Neuron (in vitro differentiated cells): ENCODE results near the gene CCDC68.

Experiments used
- H2AFZ ChIP-seq: one replicate; pipeline ENCODE4 v1.6.1; 2013; ENCODE audit warnings: low read depth, mild to moderate bottlenecking, inconsistent platforms, low read length, moderate library complexity
- H3K27me3 ChIP-seq: one replicate; pipeline ENCODE4 v1.6.1; 2013; ENCODE audit warnings: low read length; ENCODE audit not compliant: insufficient read depth
- H3K36me3 ChIP-seq: one replicate; pipeline ENCODE4 v1.6.1; 2013; ENCODE audit warnings: low read length; ENCODE audit not compliant: insufficient read depth
- H3K4me1 ChIP-seq: one replicate; pipeline ENCODE4 v1.6.1; 2013; ENCODE audit warnings: low read length; ENCODE audit not compliant: insufficient read depth
- H3K4me3 ChIP-seq: 2 replicates; pipeline ENCODE4 v1.5.1; 2013; ENCODE audit warnings: mild to moderate bottlenecking, low read length, moderate library complexity
- H3K9me3 ChIP-seq: one replicate; pipeline ENCODE4 v1.6.1; 2013; ENCODE audit warnings: low read length

CCDC68 gene

GRCh38 chr18:54900290-54900689 lies 59.0 kb downstream of the CCDC68 start:
- Histone ChIP-seq H3K4me3 (no peak overlapping the region), H3K27me3 (no peaks in the 10 kb centered on the region), H3K9me3 (no peaks in the 10 kb centered on the region), H3K36me3 (no peaks in the 10 kb centered on the region), H2AFZ (no peak overlapping the region), H3K4me1 (peaks cover 5% of the 10 kb centered on the region)

GRCh38 chr18:54899500-54899899 lies 59.8 kb downstream of the CCDC68 start:
- no peaks in the 10 kb centered on the region for H3K9me3 ChIP-seq
- peaks cover 5% of the 10 kb centered on the region for H3K4me1 ChIP-seq
- no peak overlapping the region for H2AFZ ChIP-seq
- no peak overlapping the region for H3K4me3 ChIP-seq
- no peaks in the 10 kb centered on the region for H3K36me3 ChIP-seq
- no peaks in the 10 kb centered on the region for H3K27me3 ChIP-seq

- H2AFZ ChIP-seq: no peak overlapping the region
- no peaks in the 10 kb centered on the region for H3K27me3 ChIP-seq
- no peaks in the 10 kb centered on the region for H3K36me3 ChIP-seq
- H3K9me3 ChIP-seq: no peaks in the 10 kb centered on the region
- H3K4me1 ChIP-seq: no peaks in the 10 kb centered on the region
- H3K4me3 ChIP-seq: no peak overlapping the region
Measured at GRCh38 chr18:54888933-54889332, 70.3 kb downstream of the CCDC68 start.

- Histone ChIP-seq H3K27me3 (no peaks in the 10 kb centered on the region), H3K36me3 (no peaks in the 10 kb centered on the region), H3K4me1 (no peaks in the 10 kb centered on the region), H3K9me3 (no peaks in the 10 kb centered on the region), H2AFZ (no peak overlapping the region), H3K4me3 (no peak overlapping the region)
Measured at GRCh38 chr18:54888378-54888777, 70.9 kb downstream of the CCDC68 start.

- peaks cover 9% of the 10 kb centered on the region for H3K4me1 ChIP-seq
- no peaks in the 10 kb centered on the region for H3K36me3 ChIP-seq
- H2AFZ ChIP-seq: no peak overlapping the region
- H3K27me3 ChIP-seq: no peaks in the 10 kb centered on the region
- H3K4me3 ChIP-seq: no peak overlapping the region
- no peaks in the 10 kb centered on the region for H3K9me3 ChIP-seq
Measured at GRCh38 chr18:54883816-54884604, 75.3 kb downstream of the CCDC68 start.

- Histone ChIP-seq H3K9me3 (no peaks in the 10 kb centered on the region), H2AFZ (no peak overlapping the region), H3K4me3 (no peak overlapping the region), H3K27me3 (no peaks in the 10 kb centered on the region), H3K4me1 (peaks cover 13% of the 10 kb centered on the region), H3K36me3 (no peaks in the 10 kb centered on the region)
Measured at GRCh38 chr18:54882318-54882717, 76.9 kb downstream of the CCDC68 start.

GRCh38 chr18:54881229-54881768 lies 78.0 kb downstream of the CCDC68 start:
- Histone ChIP-seq H3K27me3 (no peaks in the 10 kb centered on the region), H3K4me1 (peaks cover 13% of the 10 kb centered on the region), H3K4me3 (no peak overlapping the region), H3K9me3 (no peaks in the 10 kb centered on the region), H3K36me3 (no peaks in the 10 kb centered on the region), H2AFZ (no peak overlapping the region)

GRCh38 chr18:54880395-54881105 lies 78.7 kb downstream of the CCDC68 start:
- H3K9me3 ChIP-seq: no peaks in the 10 kb centered on the region
- H3K36me3 ChIP-seq: no peaks in the 10 kb centered on the region

GRCh38 chr18:54879691-54880090 lies 79.6 kb downstream of the CCDC68 start:
- Histone ChIP-seq H3K27me3 (no peaks in the 10 kb centered on the region), H3K9me3 (no peaks in the 10 kb centered on the region), H3K4me1 (peaks cover 13% of the 10 kb centered on the region), H3K36me3 (no peaks in the 10 kb centered on the region), H2AFZ (no peak overlapping the region), H3K4me3 (no peak overlapping the region)

More at GRCh38 chr18:54880395-54881105, 78.7 kb downstream of the CCDC68 start:
- H3K27me3 ChIP-seq: no peaks in the 10 kb centered on the region
- H3K4me1 ChIP-seq: peaks cover 13% of the 10 kb centered on the region
- H2AFZ ChIP-seq: no peak overlapping the region
- no peak overlapping the region for H3K4me3 ChIP-seq

- no peak overlapping the region for H3K4me3 ChIP-seq
- H3K4me1 ChIP-seq: peaks cover 13% of the 10 kb centered on the region
- H3K27me3 ChIP-seq: no peaks in the 10 kb centered on the region
- H2AFZ ChIP-seq: peak overlapping the region; percentile 61
- no peaks in the 10 kb centered on the region for H3K9me3 ChIP-seq
- H3K36me3 ChIP-seq: no peaks in the 10 kb centered on the region
Measured at GRCh38 chr18:54878659-54879358, 80.5 kb downstream of the CCDC68 start.

GRCh38 chr18:54878159-54878622 lies 81.1 kb downstream of the CCDC68 start:
- H3K36me3 ChIP-seq: no peaks in the 10 kb centered on the region
- H3K4me1 ChIP-seq: peaks cover 13% of the 10 kb centered on the region
- H2AFZ ChIP-seq: peak overlapping the region; percentile 61
- H3K4me3 ChIP-seq: no peak overlapping the region
- no peaks in the 10 kb centered on the region for H3K9me3 ChIP-seq
- no peaks in the 10 kb centered on the region for H3K27me3 ChIP-seq

GRCh38 chr18:54877076-54877475 lies 82.2 kb downstream of the CCDC68 start:
- Histone ChIP-seq H3K4me3 (no peak overlapping the region), H3K4me1 (peaks cover 13% of the 10 kb centered on the region), H3K36me3 (no peaks in the 10 kb centered on the region), H3K27me3 (no peaks in the 10 kb centered on the region), H3K9me3 (no peaks in the 10 kb centered on the region), H2AFZ (no peak overlapping the region)

- no peak overlapping the region for H2AFZ ChIP-seq
- no peak overlapping the region for H3K4me3 ChIP-seq
- no peaks in the 10 kb centered on the region for H3K9me3 ChIP-seq
- no peaks in the 10 kb centered on the region for H3K27me3 ChIP-seq
- peaks cover 4% of the 10 kb centered on the region for H3K4me1 ChIP-seq
- H3K36me3 ChIP-seq: no peaks in the 10 kb centered on the region
Measured at GRCh38 chr18:54875063-54875462, 84.2 kb downstream of the CCDC68 start.
